Osteoblast (primary cell): ENCODE measurements around the gene KLRB1. TPM values are rescaled to one million over a fixed set of nuclear protein-coding genes. Genes with fewer than 3 reads are reported as not detected.

Experiments
- DNase-seq: peaks from one replicate; pipeline ENCODE4 v3.0.0; 2011; ENCODE audit warnings: low spot score, mixed read lengths; ENCODE audit not compliant: insufficient read length; ENCODE audit errors: missing footprints
- H2AFZ ChIP-seq: 2 replicates; pipeline ENCODE4 v1.6.0; 2011; ENCODE audit warnings: mild to moderate bottlenecking, low read length
- H3K27ac ChIP-seq: 2 replicates; pipeline ENCODE4 v1.5.1; 2011; ENCODE audit warnings: mild to moderate bottlenecking, low read depth, low read length, moderate library complexity
- H3K27me3 ChIP-seq: 2 replicates; pipeline ENCODE4 v1.6.0; 2012; ENCODE audit warnings: mild to moderate bottlenecking, control low read depth, inconsistent platforms, low read length, moderate library complexity; ENCODE audit not compliant: insufficient read depth
- H3K36me3 ChIP-seq: 2 replicates; pipeline ENCODE4 v1.5.1; 2011; ENCODE audit warnings: mild to moderate bottlenecking, low read length, control low read depth, moderate library complexity; ENCODE audit not compliant: insufficient read depth
- H3K4me1 ChIP-seq: 2 replicates; pipeline ENCODE4 v1.5.1; 2011; ENCODE audit warnings: mild to moderate bottlenecking, low read length, control low read depth, moderate library complexity; ENCODE audit not compliant: insufficient read depth
- H3K4me2 ChIP-seq: 2 replicates; pipeline ENCODE4 v1.6.0; 2011; ENCODE audit warnings: mild to moderate bottlenecking, low read length; ENCODE audit not compliant: insufficient read depth
- H3K4me3 ChIP-seq: fragments of 200-600 bp; sonication (generic); 3 replicates; pipeline ENCODE4 v1.5.1; 2012; ENCODE audit warnings: mild to moderate bottlenecking, low read length, inconsistent platforms; ENCODE audit not compliant: insufficient read depth
- H3K79me2 ChIP-seq: 2 replicates; pipeline ENCODE4 v1.6.0; 2012; ENCODE audit warnings: mild to moderate bottlenecking, low read length, control low read depth, inconsistent platforms; ENCODE audit not compliant: insufficient read depth
- H3K9me3 ChIP-seq: 2 replicates; pipeline ENCODE4 v1.5.1; 2011; ENCODE audit warnings: low read depth, low read length, control low read depth
- H4K20me1 ChIP-seq: 2 replicates; pipeline ENCODE4 v1.6.0; 2012; ENCODE audit warnings: mild to moderate bottlenecking, low read length, control low read depth; ENCODE audit not compliant: insufficient read depth
- total RNA-seq: library from RNA; depleted of rRNA; stranded (reverse); fragments of >200 nt; gene quantifications from 2 replicates; pipeline ENCODE4 v1.2.3, GENCODE V29; 2012
- TF ChIP-seq, protein P1 (sequence below): IDR thresholded peaks from 2 replicates; pipeline ENCODE4 v1.5.1; 2011; ENCODE audit warnings: mild to moderate bottlenecking, low read depth, low read length, moderate library complexity; ENCODE audit errors: extremely low read depth

Gene KLRB1
- total RNA-seq, 1 donor = not detected

- H3K36me3 ChIP-seq = no peaks in the 10 kb centered on the region
- H3K4me3 ChIP-seq = no peak overlapping the region
- TF ChIP-seq, protein P1, sequence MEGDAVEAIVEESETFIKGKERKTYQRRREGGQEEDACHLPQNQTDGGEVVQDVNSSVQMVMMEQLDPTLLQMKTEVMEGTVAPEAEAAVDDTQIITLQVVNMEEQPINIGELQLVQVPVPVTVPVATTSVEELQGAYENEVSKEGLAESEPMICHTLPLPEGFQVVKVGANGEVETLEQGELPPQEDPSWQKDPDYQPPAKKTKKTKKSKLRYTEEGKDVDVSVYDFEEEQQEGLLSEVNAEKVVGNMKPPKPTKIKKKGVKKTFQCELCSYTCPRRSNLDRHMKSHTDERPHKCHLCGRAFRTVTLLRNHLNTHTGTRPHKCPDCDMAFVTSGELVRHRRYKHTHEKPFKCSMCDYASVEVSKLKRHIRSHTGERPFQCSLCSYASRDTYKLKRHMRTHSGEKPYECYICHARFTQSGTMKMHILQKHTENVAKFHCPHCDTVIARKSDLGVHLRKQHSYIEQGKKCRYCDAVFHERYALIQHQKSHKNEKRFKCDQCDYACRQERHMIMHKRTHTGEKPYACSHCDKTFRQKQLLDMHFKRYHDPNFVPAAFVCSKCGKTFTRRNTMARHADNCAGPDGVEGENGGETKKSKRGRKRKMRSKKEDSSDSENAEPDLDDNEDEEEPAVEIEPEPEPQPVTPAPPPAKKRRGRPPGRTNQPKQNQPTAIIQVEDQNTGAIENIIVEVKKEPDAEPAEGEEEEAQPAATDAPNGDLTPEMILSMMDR = no peak
- no peak for DNase-seq
- no peaks in the 10 kb centered on the region for H4K20me1 ChIP-seq
- no peaks in the 10 kb centered on the region for H3K9me3 ChIP-seq
- H3K4me1 ChIP-seq = no peaks in the 10 kb centered on the region
- no peaks in the 10 kb centered on the region for H3K79me2 ChIP-seq
- H3K27me3 ChIP-seq = no peaks in the 10 kb centered on the region
- H3K4me2 ChIP-seq = no peak overlapping the region
- H3K27ac ChIP-seq = no peak overlapping the region
- H2AFZ ChIP-seq = no peak overlapping the region
Measured at GRCh38 chr12:9636150-9636850, 28.6 kb upstream of the KLRB1 start.

DNA sequence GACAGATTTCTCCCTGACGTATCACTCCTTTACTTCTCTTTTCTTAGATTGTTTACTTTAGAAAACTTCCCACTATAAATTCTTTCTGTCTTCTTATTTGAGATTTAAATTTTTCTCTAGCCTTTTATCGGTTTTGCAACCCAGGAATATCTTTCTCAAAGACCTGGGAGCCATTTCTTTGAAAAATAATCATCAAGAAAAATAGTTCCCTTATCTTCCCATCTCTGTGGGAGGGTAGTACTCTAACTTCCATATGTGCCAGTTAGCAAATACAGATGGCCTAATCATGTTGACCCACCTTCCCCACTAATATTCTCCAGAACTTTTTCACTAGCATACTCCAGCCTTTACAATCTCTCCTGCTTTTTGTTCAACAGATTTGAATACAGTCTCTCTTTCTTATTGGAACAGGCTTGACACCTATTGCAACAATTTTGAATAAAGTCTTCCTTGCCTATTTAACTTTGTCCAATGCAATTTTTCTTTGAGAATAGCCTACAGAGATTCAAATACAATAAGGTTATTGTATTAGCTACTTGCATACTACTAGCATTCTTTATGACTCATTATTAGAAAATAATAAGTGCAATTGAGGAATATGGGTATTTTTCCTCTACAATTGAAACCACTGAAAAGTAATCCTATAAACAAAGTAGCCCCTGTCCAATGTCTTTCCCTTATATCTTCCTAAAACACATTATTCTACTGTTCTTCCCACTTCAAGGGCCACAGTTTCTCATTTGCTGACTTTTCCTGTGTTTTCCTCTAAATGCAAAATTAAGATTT lies 27.4 kb upstream of the KLRB1 start:
- H3K79me2 ChIP-seq = no peaks in the 10 kb centered on the region
- no peak for DNase-seq
- no peaks in the 10 kb centered on the region for H3K36me3 ChIP-seq
- no peak overlapping the region for H3K4me3 ChIP-seq
- no peaks in the 10 kb centered on the region for H3K9me3 ChIP-seq
- no peaks in the 10 kb centered on the region for H3K4me1 ChIP-seq
- H4K20me1 ChIP-seq = no peaks in the 10 kb centered on the region
- no peak overlapping the region for H3K4me2 ChIP-seq
- no peak overlapping the region for H2AFZ ChIP-seq
- H3K27me3 ChIP-seq = no peaks in the 10 kb centered on the region
- TF ChIP-seq, protein P1 = no peak
- no peak overlapping the region for H3K27ac ChIP-seq

DNA sequence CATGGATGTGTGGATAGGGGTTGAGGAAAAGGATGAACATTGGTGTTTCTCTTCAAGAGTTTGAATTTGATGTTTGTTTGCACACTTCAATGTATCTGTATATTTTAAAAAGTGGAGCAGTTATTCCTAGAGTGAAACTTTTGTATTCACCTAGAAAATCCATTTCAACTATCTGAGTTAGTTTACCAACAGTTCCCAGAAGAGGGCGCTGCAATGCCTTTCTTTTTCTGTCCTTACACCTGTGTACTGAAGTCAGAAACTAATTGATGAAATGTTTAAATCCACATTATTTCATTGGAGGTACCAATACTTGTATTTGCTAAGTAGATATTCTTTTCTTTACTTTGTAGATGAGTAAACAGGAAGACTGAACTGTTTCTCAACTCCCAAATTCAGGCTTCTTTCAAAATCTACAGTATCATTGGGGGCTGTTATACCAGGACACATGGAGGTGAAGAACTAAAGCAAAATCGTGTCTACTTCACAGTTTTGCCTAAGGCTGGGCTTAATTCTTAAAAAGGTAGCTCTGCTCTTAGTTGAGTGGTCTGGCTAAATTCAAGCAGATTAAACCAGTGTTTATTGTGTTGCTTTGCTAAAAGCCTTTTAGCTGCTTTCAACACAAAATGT lies 26.6 kb upstream of the KLRB1 start:
- Histone ChIP-seq H3K4me1 (no peaks in the 10 kb centered on the region), H3K4me3 (no peak overlapping the region), H3K79me2 (no peaks in the 10 kb centered on the region), H3K27ac (no peak overlapping the region), H3K4me2 (no peak overlapping the region), H3K27me3 (no peaks in the 10 kb centered on the region), H2AFZ (no peak overlapping the region), H4K20me1 (no peaks in the 10 kb centered on the region), H3K36me3 (no peaks in the 10 kb centered on the region), H3K9me3 (no peaks in the 10 kb centered on the region)
- DNase-seq = peak; percentile 37
- TF ChIP-seq, protein P1 = peak; percentile 74

DNA sequence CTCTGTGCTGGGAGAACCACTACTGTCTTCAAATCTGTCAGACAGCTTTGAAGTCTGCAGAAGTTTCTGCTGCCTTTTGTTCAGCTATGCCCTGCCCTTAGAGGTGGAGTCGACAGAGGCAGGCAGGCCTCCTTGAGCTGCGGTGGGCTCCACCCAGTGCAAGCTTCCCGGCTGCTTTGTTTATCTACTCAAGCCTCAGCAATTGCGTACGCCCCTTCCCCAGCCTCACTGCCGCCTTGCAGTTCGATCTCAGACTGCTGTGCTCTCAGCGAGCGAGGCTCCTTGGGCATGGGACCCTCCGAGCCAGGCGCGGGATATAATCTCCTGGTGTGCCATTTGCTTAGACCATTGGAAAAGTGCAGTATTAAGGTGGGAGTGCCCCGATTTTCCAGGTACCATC lies 25.1 kb upstream of the KLRB1 start:
- no peak overlapping the region for H3K4me3 ChIP-seq
- H3K27ac ChIP-seq = no peak overlapping the region
- no peak for DNase-seq
- no peak overlapping the region for H2AFZ ChIP-seq
- H4K20me1 ChIP-seq = no peaks in the 10 kb centered on the region
- H3K36me3 ChIP-seq = no peaks in the 10 kb centered on the region
- H3K27me3 ChIP-seq = no peaks in the 10 kb centered on the region
- TF ChIP-seq, protein P1 = no peak
- H3K79me2 ChIP-seq = no peaks in the 10 kb centered on the region
- H3K9me3 ChIP-seq = no peaks in the 10 kb centered on the region
- H3K4me2 ChIP-seq = no peak overlapping the region
- H3K4me1 ChIP-seq = no peaks in the 10 kb centered on the region
